Measurements from ENCODE around the gene COBL.

GRCh38 chr7:51295440-51296245 is 21.0 kb downstream of the COBL start:
- no peak for TF ChIP-seq CTCF (IDR thresholded peaks at IDR 0.05)
- TF ChIP-seq POLR2A (IDR thresholded peaks at IDR 0.05): no peak
